Measurements from ENCODE around the gene FAM20C.
"Not testable (repeated sequence)": the region's sequence is repeated elsewhere in the genome, so short reads cannot be mapped to it uniquely, and the experiment has no call there.

Gene FAM20C

GRCh38 chr7:230274-230673 is 37.9 kb downstream of the FAM20C start:
- DNase-seq: no peak

GRCh38 chr7:231030-231857 is 38.9 kb downstream of the FAM20C start:
- DNase-seq: no peak

GRCh38 chr7:231858-232246 is 39.5 kb downstream of the FAM20C start:
- DNase-seq: no peak

- DNase-seq: no peak
These were observed 40.3 kb downstream of the FAM20C start for GRCh38 chr7:232410-233248.

GRCh38 chr7:233249-234035 is 41.1 kb downstream of the FAM20C start:
- DNase-seq: no peak

GRCh38 chr7:234051-234707 is 41.8 kb downstream of the FAM20C start:
- no peak for DNase-seq

- no peak for DNase-seq
These were observed 42.6 kb downstream of the FAM20C start for GRCh38 chr7:234708-235553.

GRCh38 chr7:235576-236395 is 43.4 kb downstream of the FAM20C start:
- no peak for DNase-seq

GRCh38 chr7:236967-237366 is 44.6 kb downstream of the FAM20C start:
- no peak for DNase-seq

- DNase-seq: no peak
These were observed 45.0 kb downstream of the FAM20C start for GRCh38 chr7:237385-237784.

- no peak for DNase-seq
These were observed 47.8 kb downstream of the FAM20C start for GRCh38 chr7:240146-240676.

GRCh38 chr7:240887-241421 is 48.6 kb downstream of the FAM20C start:
- no peak for DNase-seq

- DNase-seq: no peak
These were observed 49.1 kb downstream of the FAM20C start for GRCh38 chr7:241513-241912.

GRCh38 chr7:242826-243579 is 50.6 kb downstream of the FAM20C start:
- not testable (repeated sequence) for DNase-seq

- DNase-seq: not testable (repeated sequence)
These were observed 51.2 kb downstream of the FAM20C start for GRCh38 chr7:243580-243978.

- no peak for DNase-seq
These were observed 52.6 kb downstream of the FAM20C start for GRCh38 chr7:244974-245373.

- no peak for DNase-seq
These were observed 53.4 kb downstream of the FAM20C start for GRCh38 chr7:245574-246295.

- DNase-seq: no peak
These were observed 54.1 kb downstream of the FAM20C start for GRCh38 chr7:246451-246850.

GRCh38 chr7:247181-247580 is 54.8 kb downstream of the FAM20C start:
- DNase-seq: no peak
